ENCODE measurements around the gene FBXL19. TPM values are rescaled to one million over a fixed set of nuclear protein-coding genes. Genes with fewer than 3 reads are reported as not detected.

The FBXL19 gene
- total and polyA plus RNA-seq, 2 of the 13 experiments (the other 11 are each of a cell fraction or from before 2014, with no cell fraction given): 6.0 to 13.7 TPM

GRCh38 chr16:30893417-30893743 is 30.0 kb upstream of the FBXL19 start (continued):
- TF ChIP-seq IRF9 (CRISPR knock-in tag; IDR thresholded peaks at IDR 0.05; ENCODE audit: borderline replicate concordance): 0 out of 2 replicates have a peak, but pooled peaks have one; percentile 24
- 0 out of 2 replicates have a peak, but pooled peaks have one; percentile 57 for TF ChIP-seq FOXC1 (CRISPR knock-in tag; IDR thresholded peaks at IDR 0.05; ENCODE audit: borderline replicate concordance)
- TF ChIP-seq HIC2 (CRISPR knock-in tag; IDR thresholded peaks at IDR 0.05; ENCODE audit: low read depth): 0 out of 2 replicates have a peak, but pooled peaks have one; percentile 21

DNA sequence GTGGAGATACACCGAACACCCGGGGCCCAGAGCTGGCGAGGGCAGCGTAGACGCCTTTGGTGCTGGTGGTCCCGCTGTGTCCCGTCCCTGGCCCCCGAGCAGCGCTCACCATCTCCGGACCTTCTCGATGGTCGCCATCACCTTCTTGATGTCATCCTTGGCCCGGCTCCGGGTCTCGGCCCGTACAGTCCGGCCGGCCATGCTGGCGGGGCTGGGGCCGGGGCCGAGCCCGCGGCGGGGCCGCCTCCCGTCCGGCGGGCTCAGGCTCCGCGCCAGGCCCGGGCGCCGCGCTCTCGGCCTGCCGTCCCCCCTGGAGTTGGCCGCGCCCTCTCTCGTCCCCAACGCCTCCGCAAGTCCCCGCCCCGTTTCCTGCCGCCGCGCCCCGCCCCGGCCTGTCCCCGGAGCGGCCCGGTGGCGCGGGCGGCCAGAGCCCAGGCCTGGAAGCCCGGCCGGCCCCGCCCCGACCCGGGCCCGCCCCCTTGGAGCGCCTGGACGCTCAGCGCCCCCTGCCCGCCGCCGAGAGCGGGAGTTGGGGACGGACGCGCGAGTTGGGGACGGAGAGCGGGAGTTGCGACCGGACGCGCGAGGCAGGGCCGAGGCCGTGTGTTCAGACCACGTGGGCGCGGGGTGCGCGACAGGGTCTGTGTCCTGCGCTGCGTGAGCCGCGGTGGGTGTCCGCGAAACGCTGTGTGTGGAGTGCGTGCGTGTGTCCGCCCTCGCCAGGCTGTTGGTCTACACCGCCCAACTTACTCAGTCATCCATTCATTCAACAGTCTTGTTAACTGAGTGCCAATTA is 29.4 kb upstream of the FBXL19 start, which contains the start of gene BCL7C:
BCL7C (minus strand) TSS at position 334 of the 796 bp plus-strand sequence; CDS start at position 201, 133 bp downstream.
- peak; percentile 82 for ATAC-seq
- 9% methylated on average over 32 of the region's 97 CpGs for WGBS (ENCODE audit: low lambda C conversion rate)
- ChIA-PET CTCF (ENCODE audit: low intra/inter-chr PET ratio, low total read pairs) (interaction anchor here (2.0 kb wide), 1 partner anchor 49 kb away, joined by 10 read pairs; no protein-coding TSS in a partner anchor), POLR2A (interaction anchor here (0.8 to 1.9 kb wide), 4 partner anchors 8 to 146 kb away, joined by 3 to 8 read pairs (median 7); partner anchors contain the start of gene PHKG2)
- Histone ChIP-seq H3K27ac (ENCODE audit: extremely low read length, insufficient read depth, low read length) (peak within 1 kb of the TSS; percentile 65), H3K4me1 (ENCODE audit: insufficient read depth, low read length) (peaks cover 56% of the 10 kb centered on the region), H3K4me3 (replicated peaks in 1 of 3; ENCODE audit: insufficient read depth in 1 of 3, low read depth in 2 of 3, low read length in 3 of 3) (peak within 1 kb of the TSS; percentile 72 to 100 (median 84)), H3K27me3 (ENCODE audit: control insufficient read depth in 1 of 2, insufficient read depth in 2 of 2, low read length in 2 of 2) (no peaks in the 10 kb centered on the region), H3K9ac (ENCODE audit: insufficient read depth, low read depth, low read length) (peak within 1 kb of the TSS; percentile 99), H4K20me1 (ENCODE audit: insufficient read depth, low read length) (no peaks in the 10 kb centered on the region), H2AFZ (ENCODE audit: low read length) (no peak within 1 kb of the TSS), H3K79me2 (ENCODE audit: insufficient read depth, low read length) (peaks cover 8% of the 10 kb centered on the region), H3K9me3 (ENCODE audit: low read length) (no peaks in the 10 kb centered on the region), H3K4me2 (ENCODE audit: low read depth, low read length) (peak within 1 kb of the TSS; percentile 97), H3K36me3 (replicated peaks in 1 of 2; ENCODE audit: control insufficient read depth in 1 of 2, insufficient read depth in 2 of 2, low read length in 2 of 2) (peaks cover 4 to 5% of the 10 kb centered on the region in 2 experiments; a peak in 4 of 5 replicates)
- TSS peak; percentile 54 for BruUV-seq (replicated peaks)
- no peak for FAIRE-seq
- intact Hi-C loops (cut with micrococcal nuclease; ENCODE audit: unreplicated experiment) (loop anchor here (2.0 kb wide), 1 partner anchor 49 kb away; no protein-coding TSS in a partner anchor), in situ Hi-C loops (cut with HindIII; ENCODE audit: extremely low pct_ligation_motif_present, low pct_unique_long_range_greater_than_20kb) (loop anchor here (10.0 kb wide), 1 partner anchor 49 kb away; no protein-coding TSS in a partner anchor)
- DNase-seq (ENCODE audit: low spot score): peak; percentile 90
- no peak for TF ChIP-seq ZNF496 (CRISPR knock-in tag; IDR thresholded peaks at IDR 0.05; ENCODE audit: insufficient replicate concordance)
- TF ChIP-seq, protein P1, sequence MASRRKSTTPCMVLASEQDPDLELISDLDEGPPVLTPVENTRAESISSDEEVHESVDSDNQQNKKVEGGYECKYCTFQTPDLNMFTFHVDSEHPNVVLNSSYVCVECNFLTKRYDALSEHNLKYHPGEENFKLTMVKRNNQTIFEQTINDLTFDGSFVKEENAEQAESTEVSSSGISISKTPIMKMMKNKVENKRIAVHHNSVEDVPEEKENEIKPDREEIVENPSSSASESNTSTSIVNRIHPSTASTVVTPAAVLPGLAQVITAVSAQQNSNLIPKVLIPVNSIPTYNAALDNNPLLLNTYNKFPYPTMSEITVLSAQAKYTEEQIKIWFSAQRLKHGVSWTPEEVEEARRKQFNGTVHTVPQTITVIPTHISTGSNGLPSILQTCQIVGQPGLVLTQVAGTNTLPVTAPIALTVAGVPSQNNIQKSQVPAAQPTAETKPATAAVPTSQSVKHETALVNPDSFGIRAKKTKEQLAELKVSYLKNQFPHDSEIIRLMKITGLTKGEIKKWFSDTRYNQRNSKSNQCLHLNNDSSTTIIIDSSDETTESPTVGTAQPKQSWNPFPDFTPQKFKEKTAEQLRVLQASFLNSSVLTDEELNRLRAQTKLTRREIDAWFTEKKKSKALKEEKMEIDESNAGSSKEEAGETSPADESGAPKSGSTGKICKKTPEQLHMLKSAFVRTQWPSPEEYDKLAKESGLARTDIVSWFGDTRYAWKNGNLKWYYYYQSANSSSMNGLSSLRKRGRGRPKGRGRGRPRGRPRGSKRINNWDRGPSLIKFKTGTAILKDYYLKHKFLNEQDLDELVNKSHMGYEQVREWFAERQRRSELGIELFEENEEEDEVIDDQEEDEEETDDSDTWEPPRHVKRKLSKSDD (CRISPR knock-in tag; IDR thresholded peaks at IDR 0.05; ENCODE audit: low read depth): peak; percentile 85; the same call in 1 of the 2 replicates
- no peak for TF ChIP-seq NFE2L2 (IDR thresholded peaks at IDR 0.05; ENCODE audit: low read length)
- TF ChIP-seq ZNF224 (CRISPR knock-in tag; IDR thresholded peaks at IDR 0.05): no peak
- no peak for TF ChIP-seq ZFP36 (IDR thresholded peaks at IDR 0.05; ENCODE audit: borderline replicate concordance, low read depth, low read length, partially characterized antibody)
- TF ChIP-seq ZNF503 (CRISPR knock-in tag; IDR thresholded peaks at IDR 0.05): no peak
- peak; percentile 99 for TF ChIP-seq ZNF563 (CRISPR knock-in tag; IDR thresholded peaks at IDR 0.05)
- no peak for TF ChIP-seq MLLT10 (CRISPR knock-in tag; IDR thresholded peaks at IDR 0.05)

Measured in HepG2 (cell line).